SK-N-SH (cell line): ENCODE data around the gene GUCY1A2. TPM values are rescaled to one million over a fixed set of nuclear protein-coding genes. Genes with fewer than 3 reads are reported as not detected.

Source experiments
- CTCF ChIA-PET: fragments of 300-600, 350-600 bp; formaldehyde crosslinking; extraction: SDS; loops from one replicate; lab custom pipeline; 2021; lab: Yijun Ruan, JAX
- POLR2A ChIA-PET: fragments of 350-600 bp; sonication (Branson Sonifier 250); formaldehyde crosslinking; extraction: SDS; loops from one replicate; lab custom pipeline; 2020; ENCODE audit warnings: antibody characterized with exemption, inconsistent platforms; lab: Yijun Ruan, JAX
- DNase-seq: peaks from one replicate; pipeline ENCODE4 v3.0.0; 2012
- H2AFZ ChIP-seq: fragments of 200-600 bp; sonication (generic); 2 replicates; pipeline ENCODE4 v1.8.1; 2016; ENCODE audit warnings: antibody characterized with exemption, mild to moderate bottlenecking, low read depth
- H3F3A ChIP-seq: fragments of 200-600 bp; sonication (generic); replicated peaks from 2 replicates; pipeline ENCODE3; 2016; ENCODE audit warnings: antibody characterized with exemption, mild to moderate bottlenecking; ENCODE audit not compliant: insufficient read depth
- H3K27ac ChIP-seq, 2 experiments: fragments of 200-500 bp in 1 of 2; fragments of 200-600 bp in 1 of 2; sonication (Bioruptor generic) in 1 of 2; sonication (generic), shearing (Covaris generic) in 1 of 2; 2 replicates each; pipeline versions ENCODE4 v1.5.1 to v1.6.1; 2014 to 2016; ENCODE audit warnings: low read depth in 2 of 2, inconsistent platforms in 1 of 2, low read length in 1 of 2, mild to moderate bottlenecking in 1 of 2, mixed read lengths in 1 of 2
- H3K27me3 ChIP-seq: fragments of 200-600 bp; sonication (generic), shearing (Covaris generic); 2 replicates; pipeline ENCODE4 v1.6.1; 2016; ENCODE audit warnings: mixed run types; ENCODE audit not compliant: insufficient read depth
- H3K36me3 ChIP-seq, 2 experiments: fragments of 200-500 bp in 1 of 2; fragments of 200-600 bp in 1 of 2; sonication (Bioruptor generic) in 1 of 2; sonication (generic) in 1 of 2; replicated peaks in 1 of 2; 2 replicates each; pipeline versions ENCODE3 to v1.5.1; 2014 to 2016; ENCODE audit warnings: low read length in 1 of 2, mild to moderate bottlenecking in 1 of 2; ENCODE audit not compliant: insufficient read depth in 2 of 2, control insufficient read depth in 1 of 2
- H3K4me1 ChIP-seq, 2 experiments: fragments of 200-500 bp in 1 of 2; fragments of 200-600 bp in 1 of 2; sonication (Bioruptor generic) in 1 of 2; sonication (generic), shearing (Covaris generic) in 1 of 2; 2 replicates each; pipeline versions ENCODE4 v1.5.1 to v1.6.1; 2014 to 2016; ENCODE audit warnings: low read depth in 1 of 2, low read length in 1 of 2, mixed run types in 1 of 2; ENCODE audit not compliant: insufficient read depth in 2 of 2, control insufficient read depth in 1 of 2
- H3K4me2 ChIP-seq: fragments of 200-600 bp; sonication (generic), shearing (Covaris generic); 2 replicates; pipeline ENCODE4 v1.6.1; 2017; ENCODE audit warnings: mixed run types
- H3K4me3 ChIP-seq, 2 experiments: fragments of 200-500 bp in 1 of 2; fragments of 200-600 bp in 1 of 2; sonication (Bioruptor generic) in 1 of 2; sonication (generic), shearing (Covaris generic) in 1 of 2; 2 replicates each; pipeline versions ENCODE4 v1.5.1 to v1.8.1; 2014 to 2016; ENCODE audit warnings: low read depth in 2 of 2, inconsistent platforms in 1 of 2, low read length in 1 of 2, mild to moderate bottlenecking in 1 of 2, mixed read lengths in 1 of 2, moderate library complexity in 1 of 2
- H3K79me2 ChIP-seq: fragments of 200-600 bp; sonication (generic); 2 replicates; pipeline ENCODE4 v1.8.1; 2017; ENCODE audit warnings: mild to moderate bottlenecking; ENCODE audit not compliant: insufficient read depth
- H3K9ac ChIP-seq: fragments of 200-600 bp; sonication (generic); 2 replicates; pipeline ENCODE4 v1.6.1; 2017; ENCODE audit warnings: mixed run types
- H3K9me2 ChIP-seq: fragments of 200-600 bp; sonication (generic); 2 replicates; pipeline ENCODE4 v1.6.1; 2017; ENCODE audit warnings: mixed run types
- H3K9me3 ChIP-seq: fragments of 200-600 bp; sonication (generic); 2 replicates; pipeline ENCODE4 v1.6.1; 2017; ENCODE audit warnings: mixed run types, mild to moderate bottlenecking, moderate library complexity
- H4K20me1 ChIP-seq: fragments of 200-600 bp; sonication (generic); 2 replicates; pipeline ENCODE4 v1.6.1; 2017; ENCODE audit warnings: mild to moderate bottlenecking, mixed run types; ENCODE audit not compliant: insufficient read depth
- ELF1 ChIP-seq: IDR thresholded peaks from 2 replicates; pipeline ENCODE4 v1.4.0; 2012
- FOSL2 ChIP-seq: IDR thresholded peaks from 2 replicates; pipeline ENCODE4 v1.4.0; 2012; ENCODE audit warnings: low read depth, mild to moderate bottlenecking, moderate library complexity, borderline replicate concordance
- FOXJ3 ChIP-seq: sonication (generic); formaldehyde crosslinking; IDR thresholded peaks from 2 replicates; pipeline ENCODE4 v1.5.1; 2020; ENCODE audit warnings: mild to moderate bottlenecking, missing genetic modification reagents
- FOXM1 ChIP-seq: IDR thresholded peaks from 2 replicates; pipeline ENCODE4 v1.4.0; 2012; ENCODE audit warnings: low read depth, mild to moderate bottlenecking
- GABPA ChIP-seq: IDR thresholded peaks from 2 replicates; pipeline ENCODE4 v1.4.0; 2012; ENCODE audit warnings: low read depth, mild to moderate bottlenecking
- MEF2A ChIP-seq: IDR thresholded peaks from 2 replicates; pipeline ENCODE4 v1.4.0; 2012; ENCODE audit warnings: low read depth, borderline replicate concordance
- MXI1 ChIP-seq: IDR thresholded peaks from 2 replicates; pipeline ENCODE4 v1.6.1; 2012; ENCODE audit warnings: mild to moderate bottlenecking, low read depth, low read length, improper control_type of control experiment
- RAD21 ChIP-seq: IDR thresholded peaks from 2 replicates; pipeline ENCODE4 v1.6.1; 2012; ENCODE audit warnings: mild to moderate bottlenecking, low read length
- RCOR1 ChIP-seq: fragments of 150-350 bp; IDR thresholded peaks from 2 replicates; pipeline ENCODE4 v1.6.1; 2017; ENCODE audit warnings: antibody characterized with exemption, low read length
- WGBS: methylation state at CpG from one replicate; pipeline ENCODE4 v1.1.6; 2017; ENCODE audit warnings: low lambda C conversion rate; 5-methylcytosine and 5-hydroxymethylcytosine counted together
- polyA plus RNA-seq, 3 experiments: library from polyadenylated mRNA; depleted of rRNA; stranded (reverse); fragments of >200 nt; gene quantifications; 2 replicates each; pipeline ENCODE4 v1.2.3, GENCODE V29; 2012
- TF ChIP-seq, protein P1 (sequence below): IDR thresholded peaks from 2 replicates; pipeline ENCODE4 v1.4.0; 2012; ENCODE audit warnings: low read depth, borderline replicate concordance
- TF ChIP-seq, protein P2 (sequence below): IDR thresholded peaks from 2 replicates; pipeline ENCODE4 v1.4.0; 2012; ENCODE audit warnings: low read depth
- TF ChIP-seq, protein P3 (sequence below): fragments of 150-350 bp; IDR thresholded peaks from 2 replicates; pipeline ENCODE4 v1.6.1; 2017; ENCODE audit warnings: antibody characterized with exemption, low read length, low read depth, borderline replicate concordance
- TF ChIP-seq, protein P4 (sequence below): IDR thresholded peaks from 2 replicates; pipeline ENCODE4 v1.4.0; 2012; ENCODE audit warnings: low read depth, borderline replicate concordance
- TF ChIP-seq, protein P5 (sequence below): fragments of 200-600 bp; sonication (generic); IDR thresholded peaks from 2 replicates; pipeline ENCODE4 v1.6.1; 2017; ENCODE audit warnings: antibody characterized with exemption, mild to moderate bottlenecking, moderate library complexity

Gene GUCY1A2
- polyA plus RNA-seq, 1 of the 3 experiments (the other 2 are of a cell fraction), result 0.26 TPM

DNA sequence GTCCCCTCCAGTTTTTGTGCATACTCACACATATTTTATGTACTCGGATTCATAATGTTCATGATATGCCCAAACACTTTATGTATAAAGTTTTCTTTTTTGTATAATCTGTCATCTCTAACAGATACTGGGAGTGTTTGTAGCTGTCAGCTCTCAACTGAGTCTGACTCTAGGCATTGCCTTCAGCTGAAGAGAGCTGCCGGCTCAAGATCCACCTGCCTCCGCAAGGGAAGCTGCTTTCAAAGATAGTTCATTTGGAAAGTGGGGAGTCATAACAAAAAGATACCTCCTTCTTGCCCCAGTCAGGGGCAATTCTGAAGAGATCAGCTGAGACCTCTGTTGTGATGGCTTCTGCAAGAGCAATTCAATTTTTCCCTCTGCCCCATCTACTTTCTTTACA, 58.9 kb downstream of the GUCY1A2 start:
- H3K4me2 ChIP-seq, result no peak overlapping the region
- H3K4me1 ChIP-seq, result peaks cover 0 to 47% of the 10 kb centered on the region in 2 experiments; a peak in 2 of 4 replicates
- WGBS, result 86% methylated on average over 3 of the region's 3 CpGs
- no peak overlapping the region for H2AFZ ChIP-seq
- 0 out of 2 replicates have a peak overlapping the region, but pooled peaks have one; percentile 6 for H3K9ac ChIP-seq
- H4K20me1 ChIP-seq, result no peaks in the 10 kb centered on the region
- no peak for TF ChIP-seq GABPA
- TF ChIP-seq MEF2A, result no peak
- TF ChIP-seq, protein P1, sequence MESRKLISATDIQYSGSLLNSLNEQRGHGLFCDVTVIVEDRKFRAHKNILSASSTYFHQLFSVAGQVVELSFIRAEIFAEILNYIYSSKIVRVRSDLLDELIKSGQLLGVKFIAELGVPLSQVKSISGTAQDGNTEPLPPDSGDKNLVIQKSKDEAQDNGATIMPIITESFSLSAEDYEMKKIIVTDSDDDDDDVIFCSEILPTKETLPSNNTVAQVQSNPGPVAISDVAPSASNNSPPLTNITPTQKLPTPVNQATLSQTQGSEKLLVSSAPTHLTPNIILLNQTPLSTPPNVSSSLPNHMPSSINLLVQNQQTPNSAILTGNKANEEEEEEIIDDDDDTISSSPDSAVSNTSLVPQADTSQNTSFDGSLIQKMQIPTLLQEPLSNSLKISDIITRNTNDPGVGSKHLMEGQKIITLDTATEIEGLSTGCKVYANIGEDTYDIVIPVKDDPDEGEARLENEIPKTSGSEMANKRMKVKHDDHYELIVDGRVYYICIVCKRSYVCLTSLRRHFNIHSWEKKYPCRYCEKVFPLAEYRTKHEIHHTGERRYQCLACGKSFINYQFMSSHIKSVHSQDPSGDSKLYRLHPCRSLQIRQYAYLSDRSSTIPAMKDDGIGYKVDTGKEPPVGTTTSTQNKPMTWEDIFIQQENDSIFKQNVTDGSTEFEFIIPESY, result no peak
- H3K27ac ChIP-seq, result peak overlapping the region in 1 of 2 experiments; percentile 91; a peak in 1 of 4 replicates
- ChIA-PET CTCF (no interaction called here), POLR2A (no interaction called here)
- H3K36me3 ChIP-seq, result no peaks in the 10 kb centered on the region
- H3K4me3 ChIP-seq, result no peak overlapping the region
- H3K9me3 ChIP-seq, result no peaks in the 10 kb centered on the region
- peaks cover 11% of the 10 kb centered on the region for H3F3A ChIP-seq
- DNase-seq, result no peak
- no peaks in the 10 kb centered on the region for H3K27me3 ChIP-seq
- no peaks in the 10 kb centered on the region for H3K79me2 ChIP-seq
- H3K9me2 ChIP-seq, result no peaks in the 10 kb centered on the region

DNA sequence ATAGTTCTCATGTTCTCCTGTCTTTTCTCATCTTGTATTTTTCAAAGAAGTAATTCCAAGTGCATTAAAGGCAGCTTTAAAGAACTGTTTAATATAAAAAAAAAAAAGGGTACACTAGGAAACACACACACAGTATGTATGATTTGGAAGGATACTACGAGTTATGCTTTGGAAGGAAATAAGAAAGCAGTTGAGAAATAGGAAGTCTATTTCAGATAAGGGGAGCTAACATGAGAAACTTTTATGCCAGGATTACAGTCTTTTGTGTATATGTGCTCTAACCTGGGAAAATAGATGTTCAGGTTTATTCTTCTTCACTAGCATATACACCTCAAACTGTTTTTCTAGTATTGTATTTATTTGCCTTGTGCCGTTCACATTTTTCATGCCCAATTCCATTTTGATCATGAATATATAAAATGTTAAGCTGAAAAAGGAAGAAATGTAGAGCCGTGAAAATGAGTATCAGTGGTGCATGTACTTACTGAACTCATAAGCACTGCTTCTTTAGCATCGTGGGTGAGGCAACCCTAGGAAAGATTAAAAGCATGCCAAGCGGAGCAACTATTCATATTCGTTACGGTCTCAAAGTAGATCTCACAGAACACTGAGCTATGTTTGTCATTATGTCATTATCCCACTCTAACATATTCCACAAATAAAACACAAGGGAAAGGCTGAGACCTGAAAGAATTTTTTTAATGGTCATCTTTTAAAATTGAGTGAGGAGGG, 59.6 kb downstream of the GUCY1A2 start:
- no peak for DNase-seq
- Histone ChIP-seq H3K36me3 (no peaks in the 10 kb centered on the region), H3K4me2 (no peak overlapping the region), H4K20me1 (no peaks in the 10 kb centered on the region), H3K9me3 (no peaks in the 10 kb centered on the region), H3K9me2 (no peaks in the 10 kb centered on the region), H3K4me1 (peaks cover 0 to 47% of the 10 kb centered on the region in 2 experiments; a peak in 2 of 4 replicates), H3K79me2 (no peaks in the 10 kb centered on the region)
- ChIA-PET POLR2A (no interaction called here), CTCF (interaction anchor here (1.2 kb wide), 1 partner anchor 13 kb away, joined by 5 read pairs; no protein-coding TSS in a partner anchor)
- TF ChIP-seq ELF1 (no peak), RCOR1 (no peak), FOXM1 (no peak), FOXJ3 (no peak), RAD21 (no peak), MXI1 (no peak), FOSL2 (no peak), GABPA (no peak)
- TF ChIP-seq, protein P2, sequence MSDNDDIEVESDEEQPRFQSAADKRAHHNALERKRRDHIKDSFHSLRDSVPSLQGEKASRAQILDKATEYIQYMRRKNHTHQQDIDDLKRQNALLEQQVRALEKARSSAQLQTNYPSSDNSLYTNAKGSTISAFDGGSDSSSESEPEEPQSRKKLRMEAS, result no peak
- TF ChIP-seq, protein P3, sequence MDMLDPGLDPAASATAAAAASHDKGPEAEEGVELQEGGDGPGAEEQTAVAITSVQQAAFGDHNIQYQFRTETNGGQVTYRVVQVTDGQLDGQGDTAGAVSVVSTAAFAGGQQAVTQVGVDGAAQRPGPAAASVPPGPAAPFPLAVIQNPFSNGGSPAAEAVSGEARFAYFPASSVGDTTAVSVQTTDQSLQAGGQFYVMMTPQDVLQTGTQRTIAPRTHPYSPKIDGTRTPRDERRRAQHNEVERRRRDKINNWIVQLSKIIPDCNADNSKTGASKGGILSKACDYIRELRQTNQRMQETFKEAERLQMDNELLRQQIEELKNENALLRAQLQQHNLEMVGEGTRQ, result no peak
- TF ChIP-seq, protein P4, sequence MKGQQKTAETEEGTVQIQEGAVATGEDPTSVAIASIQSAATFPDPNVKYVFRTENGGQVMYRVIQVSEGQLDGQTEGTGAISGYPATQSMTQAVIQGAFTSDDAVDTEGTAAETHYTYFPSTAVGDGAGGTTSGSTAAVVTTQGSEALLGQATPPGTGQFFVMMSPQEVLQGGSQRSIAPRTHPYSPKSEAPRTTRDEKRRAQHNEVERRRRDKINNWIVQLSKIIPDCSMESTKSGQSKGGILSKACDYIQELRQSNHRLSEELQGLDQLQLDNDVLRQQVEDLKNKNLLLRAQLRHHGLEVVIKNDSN, result no peak
- TF ChIP-seq, protein P5, sequence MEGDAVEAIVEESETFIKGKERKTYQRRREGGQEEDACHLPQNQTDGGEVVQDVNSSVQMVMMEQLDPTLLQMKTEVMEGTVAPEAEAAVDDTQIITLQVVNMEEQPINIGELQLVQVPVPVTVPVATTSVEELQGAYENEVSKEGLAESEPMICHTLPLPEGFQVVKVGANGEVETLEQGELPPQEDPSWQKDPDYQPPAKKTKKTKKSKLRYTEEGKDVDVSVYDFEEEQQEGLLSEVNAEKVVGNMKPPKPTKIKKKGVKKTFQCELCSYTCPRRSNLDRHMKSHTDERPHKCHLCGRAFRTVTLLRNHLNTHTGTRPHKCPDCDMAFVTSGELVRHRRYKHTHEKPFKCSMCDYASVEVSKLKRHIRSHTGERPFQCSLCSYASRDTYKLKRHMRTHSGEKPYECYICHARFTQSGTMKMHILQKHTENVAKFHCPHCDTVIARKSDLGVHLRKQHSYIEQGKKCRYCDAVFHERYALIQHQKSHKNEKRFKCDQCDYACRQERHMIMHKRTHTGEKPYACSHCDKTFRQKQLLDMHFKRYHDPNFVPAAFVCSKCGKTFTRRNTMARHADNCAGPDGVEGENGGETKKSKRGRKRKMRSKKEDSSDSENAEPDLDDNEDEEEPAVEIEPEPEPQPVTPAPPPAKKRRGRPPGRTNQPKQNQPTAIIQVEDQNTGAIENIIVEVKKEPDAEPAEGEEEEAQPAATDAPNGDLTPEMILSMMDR, result no peak
- TF ChIP-seq, all 33 proteins: peak for 0
- Histone ChIP-seq H3K4me3 (no peak overlapping the region), H3F3A (peaks cover 11% of the 10 kb centered on the region), H3K27me3 (no peaks in the 10 kb centered on the region), H2AFZ (no peak overlapping the region), H3K9ac (no peak overlapping the region), H3K27ac (peak overlapping the region in 1 of 2 experiments; percentile 91; a peak in 1 of 4 replicates)
- WGBS, result 67% methylated on average over 7 of the region's 7 CpGs
